ENCODE measurements around the gene RHAG. TPM values are rescaled to one million over a fixed set of nuclear protein-coding genes. Genes with fewer than 3 reads are reported as not detected.

The RHAG gene
- total and polyA plus RNA-seq, 2 experiments from 2014 or later, result not detected

- Histone ChIP-seq H2AFZ (no peak overlapping the region), H3K4me1 (ENCODE audit: insufficient read depth) (peaks cover 26% of the 10 kb centered on the region), H3K4me3 (no peak overlapping the region), H3K79me2 (replicated peaks; ENCODE audit: insufficient read depth) (peaks cover 13% of the 10 kb centered on the region; the same call in 1 of the 2 replicates), H3K36me3 (ENCODE audit: insufficient read depth) (no peaks in the 10 kb centered on the region), H3F3A (replicated peaks; ENCODE audit: low read depth) (no peaks in the 10 kb centered on the region; the same call in none of the 2 replicates), H3K9me2 (ENCODE audit: insufficient read depth) (no peaks in the 10 kb centered on the region), H3K27me3 (ENCODE audit: insufficient read depth) (peaks cover 96% of the 10 kb centered on the region), H3K27ac (ENCODE audit: low read depth) (no peak overlapping the region), H4K20me1 (replicated peaks; ENCODE audit: insufficient read depth) (no peaks in the 10 kb centered on the region; the same call in 1 of the 2 replicates), H3K4me2 (no peak overlapping the region)
- Mint-ChIP-seq H3K36me3 (ENCODE audit: low read depth) (peaks cover 40% of the 10 kb centered on the region), H3K9me3 (no peaks in the 10 kb centered on the region), H3K27ac (no peak overlapping the region), H3K27me3 (ENCODE audit: insufficient read depth, low read depth, poor library complexity) (peaks cover 20% of the 10 kb centered on the region), H3K4me1 (peaks cover 35% of the 10 kb centered on the region), H3K4me3 (no peak overlapping the region)
- DNase-seq (ENCODE audit: low spot score) (peak; percentile 11), ATAC-seq (no peak)
- no peak for TF ChIP-seq CTCF (conservative IDR thresholded peaks at IDR 0.05; ENCODE audit: low read depth in 2 of 2)
- no peak for TF ChIP-seq EZH2phosphoT487 (IDR thresholded peaks at IDR 0.05; ENCODE audit: unreplicated experiment)
- TF ChIP-seq, protein P1, sequence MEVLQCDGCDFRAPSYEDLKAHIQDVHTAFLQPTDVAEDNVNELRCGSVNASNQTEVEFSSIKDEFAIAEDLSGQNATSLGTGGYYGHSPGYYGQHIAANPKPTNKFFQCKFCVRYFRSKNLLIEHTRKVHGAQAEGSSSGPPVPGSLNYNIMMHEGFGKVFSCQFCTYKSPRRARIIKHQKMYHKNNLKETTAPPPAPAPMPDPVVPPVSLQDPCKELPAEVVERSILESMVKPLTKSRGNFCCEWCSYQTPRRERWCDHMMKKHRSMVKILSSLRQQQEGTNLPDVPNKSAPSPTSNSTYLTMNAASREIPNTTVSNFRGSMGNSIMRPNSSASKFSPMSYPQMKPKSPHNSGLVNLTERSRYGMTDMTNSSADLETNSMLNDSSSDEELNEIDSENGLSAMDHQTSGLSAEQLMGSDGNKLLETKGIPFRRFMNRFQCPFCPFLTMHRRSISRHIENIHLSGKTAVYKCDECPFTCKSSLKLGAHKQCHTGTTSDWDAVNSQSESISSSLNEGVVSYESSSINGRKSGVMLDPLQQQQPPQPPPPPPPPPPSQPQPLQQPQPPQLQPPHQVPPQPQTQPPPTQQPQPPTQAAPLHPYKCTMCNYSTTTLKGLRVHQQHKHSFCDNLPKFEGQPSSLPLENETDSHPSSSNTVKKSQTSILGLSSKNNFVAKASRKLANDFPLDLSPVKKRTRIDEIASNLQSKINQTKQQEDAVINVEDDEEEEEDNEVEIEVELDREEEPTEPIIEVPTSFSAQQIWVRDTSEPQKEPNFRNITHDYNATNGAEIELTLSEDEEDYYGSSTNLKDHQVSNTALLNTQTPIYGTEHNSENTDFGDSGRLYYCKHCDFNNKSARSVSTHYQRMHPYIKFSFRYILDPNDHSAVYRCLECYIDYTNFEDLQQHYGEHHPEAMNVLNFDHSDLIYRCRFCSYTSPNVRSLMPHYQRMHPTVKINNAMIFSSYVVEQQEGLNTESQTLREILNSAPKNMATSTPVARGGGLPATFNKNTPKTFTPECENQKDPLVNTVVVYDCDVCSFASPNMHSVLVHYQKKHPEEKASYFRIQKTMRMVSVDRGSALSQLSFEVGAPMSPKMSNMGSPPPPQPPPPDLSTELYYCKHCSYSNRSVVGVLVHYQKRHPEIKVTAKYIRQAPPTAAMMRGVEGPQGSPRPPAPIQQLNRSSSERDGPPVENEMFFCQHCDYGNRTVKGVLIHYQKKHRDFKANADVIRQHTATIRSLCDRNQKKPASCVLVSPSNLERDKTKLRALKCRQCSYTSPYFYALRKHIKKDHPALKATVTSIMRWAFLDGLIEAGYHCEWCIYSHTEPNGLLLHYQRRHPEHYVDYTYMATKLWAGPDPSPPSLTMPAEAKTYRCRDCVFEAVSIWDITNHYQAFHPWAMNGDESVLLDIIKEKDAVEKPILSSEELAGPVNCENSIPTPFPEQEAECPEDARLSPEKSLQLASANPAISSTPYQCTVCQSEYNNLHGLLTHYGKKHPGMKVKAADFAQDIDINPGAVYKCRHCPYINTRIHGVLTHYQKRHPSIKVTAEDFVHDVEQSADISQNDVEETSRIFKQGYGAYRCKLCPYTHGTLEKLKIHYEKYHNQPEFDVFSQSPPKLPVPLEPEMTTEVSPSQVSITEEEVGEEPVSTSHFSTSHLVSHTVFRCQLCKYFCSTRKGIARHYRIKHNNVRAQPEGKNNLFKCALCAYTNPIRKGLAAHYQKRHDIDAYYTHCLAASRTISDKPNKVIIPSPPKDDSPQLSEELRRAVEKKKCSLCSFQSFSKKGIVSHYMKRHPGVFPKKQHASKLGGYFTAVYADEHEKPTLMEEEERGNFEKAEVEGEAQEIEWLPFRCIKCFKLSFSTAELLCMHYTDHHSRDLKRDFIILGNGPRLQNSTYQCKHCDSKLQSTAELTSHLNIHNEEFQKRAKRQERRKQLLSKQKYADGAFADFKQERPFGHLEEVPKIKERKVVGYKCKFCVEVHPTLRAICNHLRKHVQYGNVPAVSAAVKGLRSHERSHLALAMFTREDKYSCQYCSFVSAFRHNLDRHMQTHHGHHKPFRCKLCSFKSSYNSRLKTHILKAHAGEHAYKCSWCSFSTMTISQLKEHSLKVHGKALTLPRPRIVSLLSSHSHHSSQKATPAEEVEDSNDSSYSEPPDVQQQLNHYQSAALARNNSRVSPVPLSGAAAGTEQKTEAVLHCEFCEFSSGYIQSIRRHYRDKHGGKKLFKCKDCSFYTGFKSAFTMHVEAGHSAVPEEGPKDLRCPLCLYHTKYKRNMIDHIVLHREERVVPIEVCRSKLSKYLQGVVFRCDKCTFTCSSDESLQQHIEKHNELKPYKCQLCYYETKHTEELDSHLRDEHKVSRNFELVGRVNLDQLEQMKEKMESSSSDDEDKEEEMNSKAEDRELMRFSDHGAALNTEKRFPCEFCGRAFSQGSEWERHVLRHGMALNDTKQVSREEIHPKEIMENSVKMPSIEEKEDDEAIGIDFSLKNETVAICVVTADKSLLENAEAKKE (CRISPR knock-in tag; IDR thresholded peaks at IDR 0.05), result no peak
- no peak for TF ChIP-seq POLR2AphosphoS5 (IDR thresholded peaks at IDR 0.05; ENCODE audit: low read depth)
- TF ChIP-seq REST (IDR thresholded peaks at IDR 0.05; ENCODE audit: unreplicated experiment), result no peak
- no peak for TF ChIP-seq EZH2 (IDR thresholded peaks at IDR 0.05; ENCODE audit: low read depth, unreplicated experiment)
- TF ChIP-seq ZNF331 (CRISPR knock-in tag; IDR thresholded peaks at IDR 0.05; ENCODE audit: low read depth), result no peak
- no peak for TF ChIP-seq JUNB (IDR thresholded peaks at IDR 0.05; ENCODE audit: unreplicated experiment)
- TF ChIP-seq, protein P2, sequence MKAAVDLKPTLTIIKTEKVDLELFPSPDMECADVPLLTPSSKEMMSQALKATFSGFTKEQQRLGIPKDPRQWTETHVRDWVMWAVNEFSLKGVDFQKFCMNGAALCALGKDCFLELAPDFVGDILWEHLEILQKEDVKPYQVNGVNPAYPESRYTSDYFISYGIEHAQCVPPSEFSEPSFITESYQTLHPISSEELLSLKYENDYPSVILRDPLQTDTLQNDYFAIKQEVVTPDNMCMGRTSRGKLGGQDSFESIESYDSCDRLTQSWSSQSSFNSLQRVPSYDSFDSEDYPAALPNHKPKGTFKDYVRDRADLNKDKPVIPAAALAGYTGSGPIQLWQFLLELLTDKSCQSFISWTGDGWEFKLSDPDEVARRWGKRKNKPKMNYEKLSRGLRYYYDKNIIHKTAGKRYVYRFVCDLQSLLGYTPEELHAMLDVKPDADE (IDR thresholded peaks at IDR 0.05), result no peak
- no peak for TF ChIP-seq STAT1 (IDR thresholded peaks at IDR 0.05; ENCODE audit: unreplicated experiment)
- TF ChIP-seq ZNF114 (CRISPR knock-in tag; IDR thresholded peaks at IDR 0.05), result no peak
- no peak for TF ChIP-seq CREB1 (CRISPR knock-in tag; IDR thresholded peaks at IDR 0.05; ENCODE audit: low read depth)
- no peak for TF ChIP-seq NANOG (IDR thresholded peaks at IDR 0.05; ENCODE audit: borderline replicate concordance)
Observed at GRCh38 chr6:49556429-49556837, 80.2 kb downstream of the RHAG start.

Data from GM23338 (cell line).